Stimulated activated CD4-positive, alpha-beta T cell treated with anti-CD3 and anti-CD28 coated beads, TNF-alpha, amount 100 ng/mL, for 48 hours (primary cell): ENCODE data around the gene ALAS1.

ENCODE experiments used
- DNase-seq, 3 donors: peaks; one replicate each; pipeline ENCODE4 v3.0.0-alpha.2; 2020; ENCODE audit warnings: low read depth in 3 of 3

The ALAS1 gene

GRCh38 chr3:52198643-52199608, 966 bp downstream of the ALAS1 start:
- DNase-seq = no peak

- no peak for DNase-seq
Observed at GRCh38 chr3:52200981-52201679, 3.2 kb downstream of the ALAS1 start.

- DNase-seq = no peak
Observed at GRCh38 chr3:52202384-52203077, 4.6 kb downstream of the ALAS1 start.

- DNase-seq = no peak
Observed at GRCh38 chr3:52203701-52204100, 5.7 kb downstream of the ALAS1 start.

- DNase-seq = no peak
Observed at GRCh38 chr3:52204337-52205073, 6.5 kb downstream of the ALAS1 start.

GRCh38 chr3:52205727-52206372, 7.9 kb downstream of the ALAS1 start:
- no peak for DNase-seq

- DNase-seq = no peak
Observed at GRCh38 chr3:52208556-52208955, 10.6 kb downstream of the ALAS1 start.

- no peak for DNase-seq
Observed at GRCh38 chr3:52210037-52210436, 12.1 kb downstream of the ALAS1 start.

- no peak for DNase-seq
Observed at GRCh38 chr3:52210550-52211046, 12.6 kb downstream of the ALAS1 start.

- DNase-seq = no peak
Observed at GRCh38 chr3:52211268-52211891, 13.4 kb downstream of the ALAS1 start.

- DNase-seq = no peak
Observed at GRCh38 chr3:52213005-52213404, 15.0 kb downstream of the ALAS1 start.

- no peak for DNase-seq
Observed at GRCh38 chr3:52213901-52214300, 15.9 kb downstream of the ALAS1 start.

- no peak for DNase-seq
Observed at GRCh38 chr3:52215351-52215750, 17.4 kb downstream of the ALAS1 start.

- DNase-seq = no peak
Observed at GRCh38 chr3:52216585-52217408, 18.8 kb downstream of the ALAS1 start.

- no peak for DNase-seq
Observed at GRCh38 chr3:52217409-52217805, 19.4 kb downstream of the ALAS1 start.

GRCh38 chr3:52218026-52218425, 20.1 kb downstream of the ALAS1 start:
- DNase-seq = no peak

- no peak for DNase-seq
Observed at GRCh38 chr3:52218454-52218853, 20.5 kb downstream of the ALAS1 start.

GRCh38 chr3:52218937-52219650, 21.1 kb downstream of the ALAS1 start:
- DNase-seq = no peak
